GM23248 (cell line): Measurements from ENCODE around the gene RUNX1. TPM values are rescaled to one million over a fixed set of nuclear protein-coding genes. Genes with fewer than 3 reads are reported as not detected.
A peak's percentile ranks its signal among the peaks of the same experiment; 100 is the strongest.

Experiments
- DNase-seq: peaks from one replicate; pipeline ENCODE4 v3.0.0-alpha.2; 2015
- H2AFZ ChIP-seq: fragments of 200-600 bp; sonication (generic); 2 replicates; pipeline ENCODE4 v1.6.1; 2016; ENCODE audit warnings: antibody characterized with exemption
- H3F3A ChIP-seq: fragments of 200-600 bp; sonication (generic); 2 replicates; pipeline ENCODE4 v1.6.1; 2016; ENCODE audit warnings: mild to moderate bottlenecking, antibody characterized with exemption, mixed run types; ENCODE audit not compliant: insufficient read depth
- H3K27ac ChIP-seq: fragments of 200-600 bp; sonication (generic); 2 replicates; pipeline ENCODE4 v1.5.1; 2016; ENCODE audit warnings: mild to moderate bottlenecking
- H3K27me3 ChIP-seq: fragments of 200-600 bp; sonication (generic); replicated peaks from 2 replicates; pipeline ENCODE4 v1.6.1; 2016; ENCODE audit warnings: mild to moderate bottlenecking; ENCODE audit not compliant: insufficient read depth
- H3K36me3 ChIP-seq: fragments of 200-600 bp; sonication (generic); 2 replicates; pipeline ENCODE4 v1.6.1; 2016; ENCODE audit warnings: low read depth, mild to moderate bottlenecking
- H3K4me1 ChIP-seq: fragments of 200-600 bp; sonication (generic); 2 replicates; pipeline ENCODE4 v1.6.1; 2016; ENCODE audit warnings: mild to moderate bottlenecking; ENCODE audit not compliant: insufficient read depth
- H3K4me2 ChIP-seq: fragments of 200-600 bp; sonication (generic); one replicate; pipeline ENCODE4 v1.6.1; 2016; ENCODE audit warnings: mild to moderate bottlenecking; ENCODE audit not compliant: unreplicated experiment
- H3K4me3 ChIP-seq: fragments of 200-600 bp; sonication (generic); 2 replicates; pipeline ENCODE4 v1.5.1; 2016; ENCODE audit warnings: mild to moderate bottlenecking
- H3K79me2 ChIP-seq: fragments of 200-600 bp; sonication (generic); 2 replicates; pipeline ENCODE4 v1.6.1; 2016; ENCODE audit warnings: mild to moderate bottlenecking; ENCODE audit not compliant: insufficient read depth
- H3K9ac ChIP-seq: fragments of 200-600 bp; sonication (generic); 2 replicates; pipeline ENCODE4 v1.6.1; 2016; ENCODE audit warnings: mild to moderate bottlenecking
- H3K9me2 ChIP-seq: fragments of 200-600 bp; sonication (generic); 2 replicates; pipeline ENCODE4 v1.6.1; 2016; ENCODE audit warnings: mixed run types, mild to moderate bottlenecking, moderate library complexity; ENCODE audit not compliant: insufficient read depth
- H3K9me3 ChIP-seq: fragments of 200-600 bp; sonication (generic); one replicate; pipeline ENCODE4 v1.6.1; 2017; ENCODE audit warnings: low read depth
- H4K20me1 ChIP-seq: fragments of 200-600 bp; sonication (generic); 2 replicates; pipeline ENCODE4 v1.6.0; 2016; ENCODE audit not compliant: insufficient read depth
- EZH2 ChIP-seq: fragments of 200-600 bp; sonication (generic); IDR thresholded peaks from 2 replicates; pipeline ENCODE4 v1.6.1; 2018; ENCODE audit warnings: antibody characterized with exemption, mild to moderate bottlenecking; ENCODE audit not compliant: insufficient read depth, poor library complexity, severe bottlenecking
- EZH2phosphoT487 ChIP-seq: fragments of 200-600 bp; sonication (generic); IDR thresholded peaks from 2 replicates; pipeline ENCODE4 v1.6.1; 2018; ENCODE audit warnings: antibody characterized with exemption, moderate library complexity, mild to moderate bottlenecking, low read depth; ENCODE audit not compliant: insufficient read depth
- WGBS, 2 experiments: methylation state at CpG; one replicate each; pipeline ENCODE4 v1.1.6; 2015 to 2017; ENCODE audit warnings: low lambda C conversion rate in 2 of 2, low coverage in 1 of 2; ENCODE audit errors: missing lambda C conversion rate in 2 of 2; 5-methylcytosine and 5-hydroxymethylcytosine counted together
- in situ Hi-C: fragments of 300-500 bp; cut with MboI; formaldehyde crosslinking; loops from 2 replicates; pipeline ENCODE4 v1.15.0; 2020
- polyA plus RNA-seq: library from polyadenylated mRNA; unstranded; fragments of >200 nt; fragmentation: Nextera tagmentation; extraction: Ambion mirVana; gene quantifications from 2 replicates; pipeline ENCODE4 v1.2.1, GENCODE V29; 2016
- total RNA-seq: library from RNA; depleted of rRNA; stranded (reverse); fragments of >200 nt; shearing (Covaris generic); gene quantifications from 2 replicates; pipeline ENCODE4 v1.2.3, GENCODE V29; 2014

RUNX1 gene
- total and polyA plus RNA-seq, 2 experiments from 2014 or later: 21.3 to 32.6 TPM

DNA sequence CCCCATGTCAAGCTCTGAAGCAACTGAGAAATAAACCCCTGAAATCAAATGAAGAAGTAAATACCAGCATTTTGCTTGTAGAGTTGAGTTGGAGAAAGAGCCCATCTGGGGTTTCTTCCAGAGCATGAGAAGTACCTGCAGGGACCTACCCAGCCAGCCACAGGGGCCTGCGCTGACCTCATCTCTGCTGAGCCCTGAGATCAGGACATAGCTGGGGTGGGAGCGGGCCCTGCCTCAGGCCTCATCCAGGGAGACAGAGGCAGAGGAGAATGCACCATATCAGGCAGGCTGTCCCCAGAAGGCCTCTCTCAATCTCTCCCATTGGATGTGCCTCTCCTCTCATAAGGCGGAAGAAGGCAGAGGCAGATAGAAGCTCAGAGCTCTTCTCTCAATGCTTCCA, 27.6 kb downstream of the RUNX1 start:
- Histone ChIP-seq H4K20me1 (no peaks in the 10 kb centered on the region), H2AFZ (no peak overlapping the region), H3F3A (no peaks in the 10 kb centered on the region), H3K9me3 (no peaks in the 10 kb centered on the region), H3K4me2 (no peak overlapping the region), H3K27me3 (no peaks in the 10 kb centered on the region), H3K4me3 (no peak overlapping the region), H3K4me1 (0 out of 2 replicates have a peak, but pooled peaks cover 4% of the 10 kb centered on the region), H3K9me2 (no peaks in the 10 kb centered on the region), H3K36me3 (no peaks in the 10 kb centered on the region), H3K27ac (no peak overlapping the region), H3K9ac (no peak overlapping the region), H3K79me2 (no peaks in the 10 kb centered on the region)
- WGBS, 2 experiments: 95 to 100% methylated on average over 3 of the region's 3 CpGs
- TF ChIP-seq EZH2 (no peak), EZH2phosphoT487 (no peak)
- DNase-seq: no peak
- in situ Hi-C loops: no loop called here

DNA sequence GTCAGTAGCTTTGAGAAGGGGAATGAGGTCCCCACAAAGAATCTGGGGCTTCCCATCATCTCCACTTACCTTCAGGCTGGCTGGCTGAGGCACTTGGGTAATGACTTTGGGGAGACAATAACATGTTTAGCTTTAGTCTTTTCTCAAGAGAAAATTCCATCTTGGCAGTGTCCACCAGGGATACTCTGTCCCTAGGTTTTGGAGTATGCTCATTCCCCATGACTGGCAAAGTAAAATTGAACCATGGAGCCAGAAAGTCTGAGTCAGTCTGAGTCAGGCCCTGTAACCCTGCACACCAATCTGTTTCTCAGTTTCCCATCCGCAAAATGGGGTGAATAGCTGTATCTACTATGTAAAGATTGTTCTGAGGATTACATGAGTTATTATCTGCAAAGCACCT, 28.2 kb downstream of the RUNX1 start:
- H2AFZ ChIP-seq: no peak overlapping the region
- H3K36me3 ChIP-seq: no peaks in the 10 kb centered on the region
- H3K9me3 ChIP-seq: no peaks in the 10 kb centered on the region
- no peak overlapping the region for H3K4me2 ChIP-seq
- no peak overlapping the region for H3K27ac ChIP-seq
- peak; percentile 66 for DNase-seq
- no peaks in the 10 kb centered on the region for H3K9me2 ChIP-seq
- WGBS, 2 experiments: 32 to 38% methylated on average over 1 of the region's 1 CpG
- no peaks in the 10 kb centered on the region for H3K79me2 ChIP-seq
- no peaks in the 10 kb centered on the region for H3F3A ChIP-seq
- H3K27me3 ChIP-seq: no peaks in the 10 kb centered on the region
- 0 out of 2 replicates have a peak, but pooled peaks cover 4% of the 10 kb centered on the region for H3K4me1 ChIP-seq
- TF ChIP-seq EZH2 (no peak), EZH2phosphoT487 (no peak)
- H4K20me1 ChIP-seq: no peaks in the 10 kb centered on the region
- in situ Hi-C loops: no loop called here
- H3K4me3 ChIP-seq: no peak overlapping the region
- no peak overlapping the region for H3K9ac ChIP-seq

DNA sequence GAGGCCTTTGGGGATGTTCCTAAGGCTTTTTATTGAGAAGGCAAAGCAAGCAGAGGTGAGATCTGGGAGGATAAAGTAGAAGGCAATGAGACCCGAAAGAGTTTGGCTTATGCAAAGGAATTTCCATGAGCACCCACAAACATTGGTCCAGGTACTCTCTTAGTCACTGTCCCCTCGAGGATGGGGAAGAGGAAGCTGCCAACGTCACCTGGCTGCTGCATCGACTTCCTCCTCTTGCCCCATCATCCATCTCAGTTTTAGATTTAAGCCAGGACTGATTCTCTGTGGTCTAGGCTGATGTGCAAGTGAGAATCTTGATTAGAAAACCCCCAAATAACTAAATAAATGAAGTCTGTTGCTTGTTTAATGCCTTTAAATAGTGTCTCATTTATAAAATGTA, 28.7 kb downstream of the RUNX1 start:
- TF ChIP-seq EZH2phosphoT487 (no peak), EZH2 (no peak)
- no peak for DNase-seq
- in situ Hi-C loops: no loop called here
- Histone ChIP-seq H3K36me3 (no peaks in the 10 kb centered on the region), H3K9me2 (no peaks in the 10 kb centered on the region), H3K9me3 (no peaks in the 10 kb centered on the region), H3K27ac (no peak overlapping the region), H3K4me2 (no peak overlapping the region), H3K27me3 (no peaks in the 10 kb centered on the region), H3K9ac (no peak overlapping the region), H3K79me2 (no peaks in the 10 kb centered on the region), H3K4me1 (0 out of 2 replicates have a peak, but pooled peaks cover 4% of the 10 kb centered on the region), H3K4me3 (no peak overlapping the region), H3F3A (no peaks in the 10 kb centered on the region), H4K20me1 (no peaks in the 10 kb centered on the region), H2AFZ (no peak overlapping the region)
- WGBS, 2 experiments: 77 to 78% methylated on average over 4 of the region's 4 CpGs

DNA sequence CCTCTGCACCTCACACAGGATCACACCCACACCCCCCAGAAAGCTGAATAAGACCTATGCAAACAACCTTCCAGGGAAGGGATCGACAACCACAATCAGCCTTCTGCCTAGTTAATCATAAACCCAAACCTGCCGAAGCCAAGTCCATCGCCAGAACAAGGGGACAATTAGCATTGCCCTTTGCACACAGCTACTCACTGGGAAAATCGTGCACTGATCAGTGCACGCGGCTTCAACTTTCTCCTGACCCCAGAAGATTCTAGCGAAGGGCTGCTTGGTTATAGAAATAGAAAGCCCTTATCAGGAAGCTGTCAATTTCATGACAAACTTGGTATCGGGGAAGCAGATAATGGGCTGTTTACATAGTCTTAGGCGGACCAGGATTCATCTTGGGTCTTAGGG, 29.5 kb downstream of the RUNX1 start:
- no peaks in the 10 kb centered on the region for H3K27me3 ChIP-seq
- TF ChIP-seq EZH2phosphoT487 (no peak), EZH2 (no peak)
- H4K20me1 ChIP-seq: no peaks in the 10 kb centered on the region
- H3K9me2 ChIP-seq: no peaks in the 10 kb centered on the region
- no peak overlapping the region for H3K27ac ChIP-seq
- no peak overlapping the region for H3K4me3 ChIP-seq
- no peaks in the 10 kb centered on the region for H3K79me2 ChIP-seq
- no peak overlapping the region for H3K4me2 ChIP-seq
- in situ Hi-C loops: no loop called here
- H2AFZ ChIP-seq: no peak overlapping the region
- no peaks in the 10 kb centered on the region for H3F3A ChIP-seq
- 95 to 98% methylated on average over 9 of the region's 9 CpGs for WGBS, 2 experiments
- no peaks in the 10 kb centered on the region for H3K9me3 ChIP-seq
- no peak overlapping the region for H3K9ac ChIP-seq
- 0 out of 2 replicates have a peak, but pooled peaks cover 4% of the 10 kb centered on the region for H3K4me1 ChIP-seq
- DNase-seq: no peak
- no peaks in the 10 kb centered on the region for H3K36me3 ChIP-seq

DNA sequence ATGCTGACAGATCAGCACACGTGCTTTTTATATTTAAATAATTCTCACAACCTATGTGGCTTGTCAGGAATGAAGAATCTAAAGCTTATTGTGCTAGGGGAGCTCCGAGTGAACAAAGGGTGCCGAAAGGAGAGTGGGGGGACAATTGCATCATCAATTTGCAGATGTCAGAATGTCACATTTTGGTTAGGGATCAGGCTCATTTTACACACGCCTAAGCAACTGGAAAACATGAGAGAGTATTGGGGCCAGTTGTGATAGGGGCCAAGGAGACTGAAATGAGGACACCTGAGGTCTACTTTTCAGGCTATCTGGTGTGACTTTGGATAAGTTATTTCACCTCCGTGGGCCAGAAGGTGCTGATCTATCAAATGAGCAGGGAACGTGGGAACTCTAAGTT, 31.8 kb downstream of the RUNX1 start:
- TF ChIP-seq EZH2phosphoT487 (no peak), EZH2 (no peak)
- in situ Hi-C loops: no loop called here
- no peak overlapping the region for H3K9ac ChIP-seq
- no peaks in the 10 kb centered on the region for H3K27me3 ChIP-seq
- 0 out of 2 replicates have a peak, but pooled peaks cover 4% of the 10 kb centered on the region for H3K4me1 ChIP-seq
- H3K79me2 ChIP-seq: no peaks in the 10 kb centered on the region
- H3F3A ChIP-seq: no peaks in the 10 kb centered on the region
- H3K36me3 ChIP-seq: no peaks in the 10 kb centered on the region
- no peaks in the 10 kb centered on the region for H3K9me2 ChIP-seq
- 90 to 92% methylated on average over 6 of the region's 6 CpGs for WGBS, 2 experiments
- H3K4me3 ChIP-seq: no peak overlapping the region
- no peak overlapping the region for H3K27ac ChIP-seq
- H3K4me2 ChIP-seq: no peak overlapping the region
- no peaks in the 10 kb centered on the region for H3K9me3 ChIP-seq
- H4K20me1 ChIP-seq: no peaks in the 10 kb centered on the region
- H2AFZ ChIP-seq: no peak overlapping the region
- DNase-seq: no peak
